ENCODE results near the gene E2F3.

E2F3 gene

GRCh38 chr6:20401205-20402091, at the start of gene E2F3 (continued):
- TF ChIP-seq PRDM1 (tag by site-specific recombination; IDR thresholded peaks at IDR 0.05) (no peak), ZNF830 (tag by site-specific recombination; IDR thresholded peaks at IDR 0.05; ENCODE audit: low read depth) (no peak), ZNF610 (tag by site-specific recombination; IDR thresholded peaks at IDR 0.05; ENCODE audit: borderline replicate concordance) (no peak), HOXA7 (CRISPR knock-in tag; IDR thresholded peaks at IDR 0.05; ENCODE audit: borderline replicate concordance) (peak; percentile 90; the same call in 1 of the 2 replicates), HOXD13 (CRISPR knock-in tag; IDR thresholded peaks at IDR 0.05; ENCODE audit: borderline replicate concordance) (peak; percentile 94; the same call in 1 of the 2 replicates)

- no peak overlapping the region for H3K27ac ChIP-seq (ENCODE audit: extremely low read depth, low read depth, low read length)
- H3K9me3 ChIP-seq (ENCODE audit: control insufficient read depth, insufficient read depth, low read depth, low read length): no peaks in the 10 kb centered on the region
- TF ChIP-seq ZNF521 (tag by site-specific recombination; IDR thresholded peaks at IDR 0.05) (no peak), ZNF174 (tag by site-specific recombination; IDR thresholded peaks at IDR 0.05) (no peak), EGR2 (tag by site-specific recombination; IDR thresholded peaks at IDR 0.05; ENCODE audit: low read depth) (peak; percentile 33), ZNF548 (tag by site-specific recombination; IDR thresholded peaks at IDR 0.05) (no peak), ZNF423 (tag by site-specific recombination; IDR thresholded peaks at IDR 0.05) (no peak)
- H3K36me3 ChIP-seq (ENCODE audit: control insufficient read depth in 2 of 2, insufficient read depth in 1 of 2, low read length in 2 of 2): no peaks in the 10 kb centered on the region
- no peak overlapping the region for H3K4me3 ChIP-seq (ENCODE audit: low read depth, low read length)
- ChIA-PET POLR2A (no interaction called here), CTCF (no interaction called here)
- H3K4me1 ChIP-seq (ENCODE audit: control insufficient read depth, insufficient read depth, low read length): no peaks in the 10 kb centered on the region
Measured at GRCh38 chr6:20352346-20352745, 49.3 kb upstream of the E2F3 start.

GRCh38 chr6:20353134-20353533, 48.5 kb upstream of the E2F3 start:
- no peaks in the 10 kb centered on the region for H3K4me1 ChIP-seq (ENCODE audit: control insufficient read depth, insufficient read depth, low read length)
- no peak overlapping the region for H3K4me3 ChIP-seq (ENCODE audit: low read depth, low read length)
- ChIA-PET POLR2A (no interaction called here), CTCF (interaction anchor here (0.8 kb wide), 1 partner anchor 176 kb away, joined by 4 read pairs; no protein-coding TSS in a partner anchor)
- no peak overlapping the region for H3K27ac ChIP-seq (ENCODE audit: extremely low read depth, low read depth, low read length)
- TF ChIP-seq ZNF391 (tag by site-specific recombination; IDR thresholded peaks at IDR 0.05; ENCODE audit: borderline replicate concordance, low read depth) (no peak), SETDB1 (IDR thresholded peaks at IDR 0.05; ENCODE audit: insufficient read length, low read length) (peak; percentile 63), EGR2 (tag by site-specific recombination; IDR thresholded peaks at IDR 0.05; ENCODE audit: low read depth) (no peak), ZNF157 (tag by site-specific recombination; IDR thresholded peaks at IDR 0.05) (no peak), ZNF658 (tag by site-specific recombination; IDR thresholded peaks at IDR 0.05) (no peak), ZSCAN23 (tag by site-specific recombination; IDR thresholded peaks at IDR 0.05) (no peak)
- no peaks in the 10 kb centered on the region for H3K36me3 ChIP-seq (ENCODE audit: control insufficient read depth in 2 of 2, insufficient read depth in 1 of 2, low read length in 2 of 2)
- H3K9me3 ChIP-seq (ENCODE audit: control insufficient read depth, insufficient read depth, low read depth, low read length): no peaks in the 10 kb centered on the region

GRCh38 chr6:20354366-20354765, 47.3 kb upstream of the E2F3 start:
- Histone ChIP-seq H3K9me3 (ENCODE audit: control insufficient read depth, insufficient read depth, low read depth, low read length) (no peaks in the 10 kb centered on the region), H3K27ac (ENCODE audit: extremely low read depth, low read depth, low read length) (no peak overlapping the region), H3K36me3 (ENCODE audit: control insufficient read depth in 2 of 2, insufficient read depth in 1 of 2, low read length in 2 of 2) (no peaks in the 10 kb centered on the region), H3K4me1 (ENCODE audit: control insufficient read depth, insufficient read depth, low read length) (no peaks in the 10 kb centered on the region), H3K4me3 (ENCODE audit: low read depth, low read length) (no peak overlapping the region)
- ChIA-PET CTCF (interaction anchor here (0.7 kb wide), 1 partner anchor 214 kb away, joined by 4 read pairs; no protein-coding TSS in a partner anchor), POLR2A (no interaction called here)
- TF ChIP-seq ZFP69B (tag by site-specific recombination; IDR thresholded peaks at IDR 0.05): no peak
- TF ChIP-seq ZNF292 (tag by site-specific recombination; IDR thresholded peaks at IDR 0.05; ENCODE audit: borderline replicate concordance, low read depth): no peak
- TF ChIP-seq ZNF747 (tag by site-specific recombination; IDR thresholded peaks at IDR 0.05): no peak
- no peak for TF ChIP-seq KLF17 (tag by site-specific recombination; IDR thresholded peaks at IDR 0.05)
- TF ChIP-seq KLF10 (tag by site-specific recombination; IDR thresholded peaks at IDR 0.05): no peak
- TF ChIP-seq ZNF610 (tag by site-specific recombination; IDR thresholded peaks at IDR 0.05; ENCODE audit: borderline replicate concordance): no peak
- no peak for TF ChIP-seq ZNF837 (tag by site-specific recombination; IDR thresholded peaks at IDR 0.05)
- no peak for TF ChIP-seq ZNF398 (tag by site-specific recombination; IDR thresholded peaks at IDR 0.05)
- TF ChIP-seq ZNF138 (tag by site-specific recombination; IDR thresholded peaks at IDR 0.05; ENCODE audit: borderline replicate concordance): no peak
- TF ChIP-seq ZNF48 (tag by site-specific recombination; IDR thresholded peaks at IDR 0.05): no peak
